Esophagus muscularis mucosa (tissue), 3 donors: ENCODE data around the gene RRBP1.

Experiments used
- POLR2A ChIP-seq: fragments of 450-650 bp; IDR thresholded peaks from one replicate; pipeline ENCODE4 v1.6.1; 2017; ENCODE audit warnings: antibody characterized with exemption, moderate library complexity, mild to moderate bottlenecking, low read depth
- POLR2AphosphoS5 ChIP-seq, 2 donors: sonication (generic); formaldehyde crosslinking; IDR thresholded peaks; one replicate each; pipeline ENCODE4 v1.6.1; 2017; ENCODE audit warnings: antibody characterized with exemption in 2 of 2
- TF ChIP-seq, protein P1 (sequence below), 3 experiments: fragments of 200-600 bp in 2 of 3; fragments of 450-650 bp in 1 of 3; sonication (generic) in 2 of 3; IDR thresholded peaks; one replicate each; pipeline ENCODE4 v1.5.1; 2017 to 2019; ENCODE audit warnings: antibody characterized with exemption in 3 of 3, mild to moderate bottlenecking in 2 of 3, moderate library complexity in 1 of 3

- TF ChIP-seq, protein P1, sequence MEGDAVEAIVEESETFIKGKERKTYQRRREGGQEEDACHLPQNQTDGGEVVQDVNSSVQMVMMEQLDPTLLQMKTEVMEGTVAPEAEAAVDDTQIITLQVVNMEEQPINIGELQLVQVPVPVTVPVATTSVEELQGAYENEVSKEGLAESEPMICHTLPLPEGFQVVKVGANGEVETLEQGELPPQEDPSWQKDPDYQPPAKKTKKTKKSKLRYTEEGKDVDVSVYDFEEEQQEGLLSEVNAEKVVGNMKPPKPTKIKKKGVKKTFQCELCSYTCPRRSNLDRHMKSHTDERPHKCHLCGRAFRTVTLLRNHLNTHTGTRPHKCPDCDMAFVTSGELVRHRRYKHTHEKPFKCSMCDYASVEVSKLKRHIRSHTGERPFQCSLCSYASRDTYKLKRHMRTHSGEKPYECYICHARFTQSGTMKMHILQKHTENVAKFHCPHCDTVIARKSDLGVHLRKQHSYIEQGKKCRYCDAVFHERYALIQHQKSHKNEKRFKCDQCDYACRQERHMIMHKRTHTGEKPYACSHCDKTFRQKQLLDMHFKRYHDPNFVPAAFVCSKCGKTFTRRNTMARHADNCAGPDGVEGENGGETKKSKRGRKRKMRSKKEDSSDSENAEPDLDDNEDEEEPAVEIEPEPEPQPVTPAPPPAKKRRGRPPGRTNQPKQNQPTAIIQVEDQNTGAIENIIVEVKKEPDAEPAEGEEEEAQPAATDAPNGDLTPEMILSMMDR (IDR thresholded peaks at IDR 0.05), result no peak
- TF ChIP-seq POLR2AphosphoS5 (IDR thresholded peaks at IDR 0.05) (no peak), POLR2A (no peak)
Measured at GRCh38 chr20:17633850-17634500, 48.1 kb downstream of the RRBP1 start.
